GM19099 (cell line): Measurements from ENCODE around the gene VPS9D1.

Source experiments
- POLR2A ChIP-seq: IDR thresholded peaks from 3 replicates; pipeline ENCODE4 v1.6.1; 2011; ENCODE audit warnings: low read depth; ENCODE audit not compliant: insufficient read length; ENCODE audit errors: extremely low read depth

Gene VPS9D1

GRCh38 chr16:89693931-89694783, 26.5 kb downstream of the VPS9D1 start:
- no peak for TF ChIP-seq POLR2A

- TF ChIP-seq POLR2A = no peak
These were observed 27.4 kb downstream of the VPS9D1 start for GRCh38 chr16:89693289-89693731.

GRCh38 chr16:89691986-89692569, 28.6 kb downstream of the VPS9D1 start:
- TF ChIP-seq POLR2A = no peak

- no peak for TF ChIP-seq POLR2A
These were observed 29.3 kb downstream of the VPS9D1 start for GRCh38 chr16:89691231-89691985.

GRCh38 chr16:89690392-89690901, 30.3 kb downstream of the VPS9D1 start:
- TF ChIP-seq POLR2A = no peak

GRCh38 chr16:89689142-89689541, 31.6 kb downstream of the VPS9D1 start:
- TF ChIP-seq POLR2A = no peak

GRCh38 chr16:89688395-89688794, 32.3 kb downstream of the VPS9D1 start:
- no peak for TF ChIP-seq POLR2A

GRCh38 chr16:89687092-89687940, 33.4 kb downstream of the VPS9D1 start:
- TF ChIP-seq POLR2A = no peak

GRCh38 chr16:89686520-89687091, 34.1 kb downstream of the VPS9D1 start, which contains the start of gene CDK10:
CDK10 (plus strand) TSS chr16:89686689; CDS start chr16:89686711, 22 bp downstream.
- peak; percentile 92 for TF ChIP-seq POLR2A

- no peak for TF ChIP-seq POLR2A
These were observed 34.8 kb downstream of the VPS9D1 start for GRCh38 chr16:89685916-89686315.

GRCh38 chr16:89678258-89678657, 42.4 kb downstream of the VPS9D1 start:
- TF ChIP-seq POLR2A = no peak

- TF ChIP-seq POLR2A = no peak
These were observed 48.3 kb downstream of the VPS9D1 start for GRCh38 chr16:89672177-89672941.

GRCh38 chr16:89670496-89671431, 49.9 kb downstream of the VPS9D1 start:
- no peak for TF ChIP-seq POLR2A

GRCh38 chr16:89669755-89670154, 50.9 kb downstream of the VPS9D1 start:
- TF ChIP-seq POLR2A = no peak
